RWPE1 (cell line): ENCODE results near the gene PDLIM4.

Experiments used
- CTCF ChIA-PET: fragments of 350-600 bp; sonication (Branson Sonifier 250); formaldehyde crosslinking; extraction: SDS; loops from one replicate; lab custom pipeline; 2021; lab: Yijun Ruan, JAX
- POLR2A ChIA-PET: fragments of 400-600 bp; formaldehyde crosslinking; extraction: SDS; loops from one replicate; lab custom pipeline; 2020; ENCODE audit warnings: antibody characterized with exemption; ENCODE audit not compliant: low non-redundant PET; lab: Yijun Ruan, JAX
- DNase-seq: peaks from one replicate; pipeline ENCODE4 v3.0.0; 2012; ENCODE audit warnings: low spot score
- H3K27ac ChIP-seq: fragments of 450-650 bp; 2 replicates; pipeline ENCODE4 v1.5.1; 2017
- CTCF ChIP-seq: fragments of 450-650 bp; conservative IDR thresholded peaks from 2 replicates; pipeline ENCODE4 v1.5.1; 2017; ENCODE audit warnings: low read depth, mild to moderate bottlenecking

PDLIM4 gene

GRCh38 chr5:132267931-132268768 lies 10.7 kb downstream of the PDLIM4 start:
- DNase-seq: no peak
- H3K27ac ChIP-seq: peak overlapping the region; percentile 98
- CTCF ChIA-PET: interaction anchor here (0.5 to 1.3 kb wide), 3 partner anchors 10 to 30 kb away, joined by 3 to 6 read pairs (median 5); partner anchors contain the start of gene SLC22A4
- TF ChIP-seq CTCF: no peak
- POLR2A ChIA-PET: no interaction called here

- TF ChIP-seq CTCF: no peak
- ChIA-PET CTCF (interaction anchor here (1.0 to 1.3 kb wide), 2 partner anchors 31 to 78 kb away, joined by 3 to 5 read pairs; no protein-coding TSS in a partner anchor), POLR2A (interaction anchor here (1.0 kb wide), 1 partner anchor 9 kb away, joined by 3 read pairs; no protein-coding TSS in a partner anchor)
- peak overlapping the region; percentile 98 for H3K27ac ChIP-seq
- no peak for DNase-seq
Observed at GRCh38 chr5:132268769-132269551, 11.5 kb downstream of the PDLIM4 start.

GRCh38 chr5:132269635-132270334 lies 12.3 kb downstream of the PDLIM4 start:
- POLR2A ChIA-PET: interaction anchor here (1.0 kb wide), 1 partner anchor 9 kb away, joined by 3 read pairs; no protein-coding TSS in a partner anchor
- CTCF ChIA-PET: interaction anchor here (1.0 to 1.3 kb wide), 2 partner anchors 31 to 79 kb away, joined by 3 to 5 read pairs; no protein-coding TSS in a partner anchor
- peak overlapping the region; percentile 98 for H3K27ac ChIP-seq
- TF ChIP-seq CTCF: no peak
- DNase-seq: no peak

GRCh38 chr5:132270335-132270665 lies 12.8 kb downstream of the PDLIM4 start:
- CTCF ChIA-PET: no interaction called here
- POLR2A ChIA-PET: no interaction called here
- peak overlapping the region; percentile 98 for H3K27ac ChIP-seq
- DNase-seq: no peak
- no peak for TF ChIP-seq CTCF

- CTCF ChIA-PET: no interaction called here
- POLR2A ChIA-PET: no interaction called here
- no peak for DNase-seq
- TF ChIP-seq CTCF: no peak
- H3K27ac ChIP-seq: peak overlapping the region; percentile 98
Observed at GRCh38 chr5:132270706-132271105, 13.2 kb downstream of the PDLIM4 start.
